Endothelial cell of umbilical vein (primary cell): Measurements from ENCODE around the gene AK4. TPM values are rescaled to one million over a fixed set of nuclear protein-coding genes. Genes with fewer than 3 reads are reported as not detected.

Experiments used
- BruUV-seq: library from RNA; stranded (reverse); fragments of 400-500 nt; replicated peaks from 2 replicates; lab custom pipeline; 2021; lab: Mats Ljungman, UMichigan
- CTCF ChIA-PET: fragments of 300-600, 350-600 bp; sonication (Branson Sonifier 250); formaldehyde crosslinking; loops from one replicate; lab custom pipeline; 2021; ENCODE audit warnings: antibody characterized with exemption, inconsistent platforms; lab: Charles Lee
- POLR2A ChIA-PET: fragments of 300-600, 350-600 bp; sonication (Branson Sonifier 250); formaldehyde crosslinking; loops from one replicate; lab custom pipeline; 2021; ENCODE audit warnings: antibody characterized with exemption, inconsistent platforms; lab: Charles Lee
- DNase-seq: peaks from one replicate; pipeline ENCODE4 v3.0.0-alpha.2; 2011; ENCODE audit warnings: low read depth, low spot score
- FAIRE-seq: peaks from 2 replicates; lab custom pipeline; 2011; peaks lifted over from hg19 to GRCh38; lab: Jason Lieb, UNC
- H2AFZ ChIP-seq: 2 replicates; pipeline ENCODE4 v1.6.0; 2012; ENCODE audit warnings: low read depth, low read length, control low read depth, inconsistent platforms
- H3K27ac ChIP-seq: 2 replicates; pipeline ENCODE4 v1.5.1; 2011; ENCODE audit warnings: low read depth, mild to moderate bottlenecking, control low read depth, low read length, moderate library complexity; ENCODE audit not compliant: insufficient read depth
- H3K27me3 ChIP-seq, 2 experiments: 2 replicates each; pipeline versions ENCODE4 v1.6.0 to v1.6.1; 2011; ENCODE audit warnings: low read length in 2 of 2, mixed read lengths in 1 of 2; ENCODE audit not compliant: control insufficient read depth in 2 of 2, insufficient read depth in 2 of 2
- H3K36me3 ChIP-seq, 2 experiments: 2 replicates in 1 of 2; 3 replicates in 1 of 2; pipeline ENCODE4 v1.5.1; 2011; ENCODE audit warnings: low read length in 2 of 2, mild to moderate bottlenecking in 1 of 2, moderate library complexity in 1 of 2; ENCODE audit not compliant: control insufficient read depth in 2 of 2, insufficient read depth in 2 of 2; ENCODE audit errors: extremely low read depth in 1 of 2
- H3K4me1 ChIP-seq: 3 replicates; pipeline ENCODE4 v1.5.1; 2011; ENCODE audit warnings: mild to moderate bottlenecking, low read length; ENCODE audit not compliant: control insufficient read depth, insufficient read depth; ENCODE audit errors: extremely low read depth
- H3K4me2 ChIP-seq: 2 replicates; pipeline ENCODE4 v1.6.1; 2011; ENCODE audit warnings: low read length, control low read depth, mixed read lengths; ENCODE audit not compliant: insufficient read depth
- H3K4me3 ChIP-seq, 3 experiments: fragments of 200-600 bp in 1 of 3; sonication (generic), shearing (Covaris generic) in 1 of 3; replicated peaks in 1 of 3; 2 replicates each; pipeline ENCODE4 v1.5.1; 2011 to 2016; ENCODE audit warnings: control low read depth in 3 of 3, low read length in 3 of 3, mild to moderate bottlenecking in 2 of 3, inconsistent platforms in 1 of 3, low read depth in 1 of 3, moderate library complexity in 1 of 3; ENCODE audit not compliant: insufficient read depth in 1 of 3
- H3K79me2 ChIP-seq: 2 replicates; pipeline ENCODE4 v1.6.0; 2012; ENCODE audit warnings: low read length, inconsistent platforms; ENCODE audit not compliant: control insufficient read depth, insufficient read depth
- H3K9ac ChIP-seq: replicated peaks from 2 replicates; pipeline ENCODE3; 2011; ENCODE audit warnings: low read length, control low read depth; ENCODE audit not compliant: insufficient read depth; ENCODE audit errors: extremely low read depth
- H3K9me1 ChIP-seq: replicated peaks from 3 replicates; pipeline ENCODE4 v1.6.0; 2011; ENCODE audit warnings: mild to moderate bottlenecking, low read length; ENCODE audit not compliant: control insufficient read depth, insufficient read depth; ENCODE audit errors: extremely low read depth
- H3K9me3 ChIP-seq: replicated peaks from 2 replicates; pipeline ENCODE4 v1.5.1; 2012; ENCODE audit warnings: low read length, inconsistent platforms; ENCODE audit not compliant: control insufficient read depth, insufficient read depth
- H4K20me1 ChIP-seq: replicated peaks from 2 replicates; pipeline ENCODE3; 2011; ENCODE audit warnings: mild to moderate bottlenecking, low read length; ENCODE audit not compliant: control insufficient read depth, insufficient read depth; ENCODE audit errors: extremely low read depth
- CTCF ChIP-seq, 2 donors: IDR thresholded peaks; 1 replicate in 1 of 2; 2 replicates in 1 of 2; pipeline ENCODE4 v1.5.1; 2011; ENCODE audit warnings: low read length in 2 of 2, mild to moderate bottlenecking in 2 of 2, moderate library complexity in 2 of 2, control low read depth in 1 of 2, inconsistent platforms in 1 of 2, low read depth in 1 of 2; ENCODE audit not compliant: insufficient read depth in 1 of 2; ENCODE audit errors: extremely low read depth in 1 of 2
- EZH2 ChIP-seq: IDR thresholded peaks from 2 replicates; pipeline ENCODE4 v1.6.1; 2012; ENCODE audit warnings: borderline replicate concordance, low read depth, mild to moderate bottlenecking, moderate library complexity, low read length, inconsistent platforms; ENCODE audit not compliant: severe bottlenecking
- FOS ChIP-seq: IDR thresholded peaks from 2 replicates; pipeline ENCODE4 v1.6.1; 2011; ENCODE audit warnings: mild to moderate bottlenecking, low read length, moderate library complexity, borderline replicate concordance; ENCODE audit not compliant: insufficient read depth
- GATA2 ChIP-seq: IDR thresholded peaks from 2 replicates; pipeline ENCODE4 v1.7.0; 2011; ENCODE audit warnings: low read depth, mild to moderate bottlenecking, moderate library complexity, mixed read lengths, low read length; ENCODE audit not compliant: insufficient read length, insufficient read depth
- JUN ChIP-seq: IDR thresholded peaks from 2 replicates; pipeline ENCODE4 v1.6.1; 2011; ENCODE audit warnings: borderline replicate concordance, low read depth; ENCODE audit not compliant: insufficient read length, insufficient read depth
- MAX ChIP-seq: IDR thresholded peaks from 2 replicates; pipeline ENCODE4 v1.6.1; 2011; ENCODE audit not compliant: insufficient read depth, insufficient read length
- MYC ChIP-seq: IDR thresholded peaks from one replicate; pipeline ENCODE4 v1.6.1; 2011; ENCODE audit warnings: mild to moderate bottlenecking, low read depth, low read length
- POLR2A ChIP-seq: IDR thresholded peaks from 2 replicates; pipeline ENCODE4 v1.6.1; 2012; ENCODE audit warnings: low read depth, mild to moderate bottlenecking, control low read depth, low read length
- POLR2AphosphoS5 ChIP-seq: IDR thresholded peaks from 2 replicates; pipeline ENCODE4 v1.6.1; 2012; ENCODE audit warnings: low read depth, mild to moderate bottlenecking, control low read depth, low read length, moderate library complexity; ENCODE audit not compliant: insufficient read depth
- dilution Hi-C: fragments of 300-500 bp; cut with MboI; formaldehyde crosslinking; loops from one replicate; pipeline ENCODE4 v1.15.0; 2019; ENCODE audit warnings: low sequenced_read_pairs; ENCODE audit not compliant: extremely low pct_ligation_motif_present
- intact Hi-C: fragments of 100-400 bp; cut with micrococcal nuclease; formaldehyde crosslinking; loops from one replicate; pipeline ENCODE4 v1.10.0; 2022
- polyA plus RNA-seq, 4 experiments: library from polyadenylated mRNA; depleted of rRNA in 3 of 4; stranded (reverse) in 3 of 4; unstranded in 1 of 4; fragments of >200 nt; gene quantifications; 2 replicates each; pipeline versions ENCODE4 v1.2.1 to v1.2.3, GENCODE V29; 2011 to 2012; ENCODE audit warnings: missing spikeins in 1 of 4
- total RNA-seq: library from RNA; stranded (reverse); gene quantifications from 2 replicates; pipeline ENCODE4 v1.2.3, GENCODE V29; 2021

AK4 gene
- total and polyA plus RNA-seq, 2 donors (not counting 3 experiments of a cell fraction or from before 2014, with no cell fraction given), result 2.2 to 5.6 TPM

GRCh38 chr1:65222340-65222940 lies 74.4 kb downstream of the AK4 start:
- Histone ChIP-seq H4K20me1 (no peaks in the 10 kb centered on the region), H3K9ac (no peak overlapping the region), H3K4me2 (no peak overlapping the region), H3K4me3 (no peak overlapping the region), H3K27ac (no peak overlapping the region), H3K27me3 (no peaks in the 10 kb centered on the region), H3K36me3 (no peaks in the 10 kb centered on the region), H3K9me3 (no peaks in the 10 kb centered on the region), H2AFZ (no peak overlapping the region), H3K79me2 (no peaks in the 10 kb centered on the region), H3K4me1 (no peaks in the 10 kb centered on the region), H3K9me1 (no peaks in the 10 kb centered on the region)
- CTCF ChIA-PET, result interaction anchor here (1.7 to 3.1 kb wide), 2 partner anchors 14 kb away, joined by 4 to 13 read pairs; no protein-coding TSS in a partner anchor
- dilution Hi-C loops, result no loop called here
- TF ChIP-seq JUN (no peak), EZH2 (no peak), MYC (no peak), GATA2 (no peak), FOS (no peak), CTCF (IDR thresholded peaks at IDR 0.05; ENCODE audit: extremely low read depth in 1 of 2, insufficient read depth in 1 of 2, low read depth in 1 of 2, low read length in 2 of 2) (no peak), POLR2AphosphoS5 (no peak), MAX (no peak), POLR2A (no peak)
- intact Hi-C loops, result no loop called here
- POLR2A ChIA-PET, result no interaction called here
- DNase-seq (no peak), FAIRE-seq (no peak)
- no TSS peak for BruUV-seq
